ENCODE results near the gene TNNT2. TPM values are rescaled to one million over a fixed set of nuclear protein-coding genes. Genes with fewer than 3 reads are reported as not detected.

TNNT2 gene
- total and polyA plus RNA-seq, 2 donors (not counting 3 experiments of a cell fraction or from before 2014, with no cell fraction given) = not detected

DNA sequence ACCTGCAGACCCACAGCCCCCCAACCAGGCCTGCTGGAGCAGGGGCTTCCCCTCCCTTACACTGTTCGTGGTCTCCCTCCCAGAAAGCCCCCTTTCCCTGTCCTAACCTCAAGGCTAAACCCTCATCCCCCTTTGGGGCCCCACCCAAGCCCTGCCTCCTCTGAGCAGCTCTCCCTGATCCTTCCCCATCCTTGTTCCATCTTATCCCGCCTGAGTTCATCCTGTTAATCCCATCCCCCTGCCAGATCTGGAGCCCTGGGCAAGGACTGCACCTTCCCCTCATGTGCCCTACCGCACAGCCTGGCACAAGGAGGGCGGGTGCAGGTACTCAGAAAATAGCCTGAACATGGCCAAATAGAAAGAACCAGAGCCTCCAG is 6.9 kb upstream of the TNNT2 start:
- dilution Hi-C loops (cut with MboI; ENCODE audit: extremely low pct_ligation_motif_present, low sequenced_read_pairs) (no loop called here), intact Hi-C loops (cut with micrococcal nuclease) (loop anchor here (1.0 kb wide), 1 partner anchor 28 kb away; no protein-coding TSS in a partner anchor)
- Histone ChIP-seq H3K27me3 (ENCODE audit: control insufficient read depth in 2 of 2, insufficient read depth in 2 of 2, low read length in 2 of 2) (peaks cover 0 to 5% of the 10 kb centered on the region in 2 experiments), H3K4me3 (replicated peaks in 1 of 3; ENCODE audit: insufficient read depth in 1 of 3, low read depth in 1 of 3, low read length in 3 of 3) (no peak overlapping the region), H3K4me1 (ENCODE audit: control insufficient read depth, extremely low read depth, insufficient read depth, low read length) (no peaks in the 10 kb centered on the region), H3K27ac (ENCODE audit: insufficient read depth, low read depth, low read length) (no peak overlapping the region), H3K9ac (replicated peaks; ENCODE audit: extremely low read depth, insufficient read depth, low read length) (no peak overlapping the region), H3K79me2 (ENCODE audit: control insufficient read depth, insufficient read depth, low read length) (no peaks in the 10 kb centered on the region), H2AFZ (ENCODE audit: low read depth, low read length) (no peak overlapping the region), H3K36me3 (ENCODE audit: control insufficient read depth in 2 of 2, extremely low read depth in 1 of 2, insufficient read depth in 2 of 2, low read length in 2 of 2) (no peaks in the 10 kb centered on the region), H3K9me1 (replicated peaks; ENCODE audit: control insufficient read depth, extremely low read depth, insufficient read depth, low read length) (no peaks in the 10 kb centered on the region), H4K20me1 (replicated peaks; ENCODE audit: control insufficient read depth, extremely low read depth, insufficient read depth, low read length) (no peaks in the 10 kb centered on the region), H3K4me2 (ENCODE audit: insufficient read depth, low read length) (no peak overlapping the region), H3K9me3 (replicated peaks; ENCODE audit: control insufficient read depth, insufficient read depth, low read length) (no peaks in the 10 kb centered on the region)
- no peak for TF ChIP-seq FOS (IDR thresholded peaks at IDR 0.05; ENCODE audit: borderline replicate concordance, insufficient read depth, low read length)
- TF ChIP-seq EZH2 (IDR thresholded peaks at IDR 0.05; ENCODE audit: borderline replicate concordance, low read depth, low read length, severe bottlenecking) = no peak
- no peak for TF ChIP-seq POLR2A (IDR thresholded peaks at IDR 0.05; ENCODE audit: low read depth, low read length)
- TF ChIP-seq, protein P1, sequence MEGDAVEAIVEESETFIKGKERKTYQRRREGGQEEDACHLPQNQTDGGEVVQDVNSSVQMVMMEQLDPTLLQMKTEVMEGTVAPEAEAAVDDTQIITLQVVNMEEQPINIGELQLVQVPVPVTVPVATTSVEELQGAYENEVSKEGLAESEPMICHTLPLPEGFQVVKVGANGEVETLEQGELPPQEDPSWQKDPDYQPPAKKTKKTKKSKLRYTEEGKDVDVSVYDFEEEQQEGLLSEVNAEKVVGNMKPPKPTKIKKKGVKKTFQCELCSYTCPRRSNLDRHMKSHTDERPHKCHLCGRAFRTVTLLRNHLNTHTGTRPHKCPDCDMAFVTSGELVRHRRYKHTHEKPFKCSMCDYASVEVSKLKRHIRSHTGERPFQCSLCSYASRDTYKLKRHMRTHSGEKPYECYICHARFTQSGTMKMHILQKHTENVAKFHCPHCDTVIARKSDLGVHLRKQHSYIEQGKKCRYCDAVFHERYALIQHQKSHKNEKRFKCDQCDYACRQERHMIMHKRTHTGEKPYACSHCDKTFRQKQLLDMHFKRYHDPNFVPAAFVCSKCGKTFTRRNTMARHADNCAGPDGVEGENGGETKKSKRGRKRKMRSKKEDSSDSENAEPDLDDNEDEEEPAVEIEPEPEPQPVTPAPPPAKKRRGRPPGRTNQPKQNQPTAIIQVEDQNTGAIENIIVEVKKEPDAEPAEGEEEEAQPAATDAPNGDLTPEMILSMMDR (IDR thresholded peaks at IDR 0.05; ENCODE audit: extremely low read depth in 1 of 2, insufficient read depth in 1 of 2, low read depth in 1 of 2, low read length in 2 of 2) = no peak
- TF ChIP-seq POLR2AphosphoS5 (IDR thresholded peaks at IDR 0.05; ENCODE audit: insufficient read depth, low read depth, low read length) = no peak
- TF ChIP-seq, protein P2, sequence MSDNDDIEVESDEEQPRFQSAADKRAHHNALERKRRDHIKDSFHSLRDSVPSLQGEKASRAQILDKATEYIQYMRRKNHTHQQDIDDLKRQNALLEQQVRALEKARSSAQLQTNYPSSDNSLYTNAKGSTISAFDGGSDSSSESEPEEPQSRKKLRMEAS (IDR thresholded peaks at IDR 0.05; ENCODE audit: insufficient read depth, insufficient read length) = no peak
- TF ChIP-seq MYC (IDR thresholded peaks at IDR 0.05; ENCODE audit: low read depth, low read length) = no peak
- no peak for TF ChIP-seq JUN (IDR thresholded peaks at IDR 0.05; ENCODE audit: borderline replicate concordance, insufficient read depth, insufficient read length, low read depth)
- POLR2A ChIA-PET = no interaction called here
- BruUV-seq (replicated peaks) = no TSS peak
- DNase-seq (ENCODE audit: low read depth, low spot score) = no peak
- FAIRE-seq = no peak
- CTCF ChIA-PET = interaction anchor here (0.9 to 1.8 kb wide), 8 partner anchors 9 to 128 kb away, joined by 3 to 8 read pairs (median 4); partner anchors contain the start of gene PHLDA3

All from endothelial cell of umbilical vein (primary cell).